ENCODE measurements around the gene AFAP1L2. TPM values are rescaled to one million over a fixed set of nuclear protein-coding genes. Genes with fewer than 3 reads are reported as not detected.

The AFAP1L2 gene
- polyA plus RNA-seq, 1 experiment: 0.07 TPM

DNA sequence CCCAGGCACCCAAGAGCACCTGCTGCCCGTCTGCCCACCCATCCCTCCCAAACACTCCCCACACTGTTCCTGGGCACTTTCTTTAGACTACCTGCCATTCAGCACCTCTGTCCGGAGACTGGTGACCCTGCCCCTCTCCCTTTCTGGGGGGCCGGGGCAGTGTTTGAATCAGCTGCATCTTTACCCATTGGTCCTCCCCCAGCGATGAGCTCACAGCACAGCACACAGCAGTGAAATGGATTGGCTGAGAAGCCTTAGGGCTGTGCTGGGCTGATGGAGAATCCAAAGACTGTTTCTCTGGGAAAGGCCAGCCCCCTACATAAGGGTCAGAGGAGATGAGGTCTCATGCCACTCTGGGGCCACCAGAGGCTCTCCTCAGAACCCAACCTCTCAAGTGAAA lies 125.0 kb downstream of the AFAP1L2 start:
- TF ChIP-seq, protein P1, sequence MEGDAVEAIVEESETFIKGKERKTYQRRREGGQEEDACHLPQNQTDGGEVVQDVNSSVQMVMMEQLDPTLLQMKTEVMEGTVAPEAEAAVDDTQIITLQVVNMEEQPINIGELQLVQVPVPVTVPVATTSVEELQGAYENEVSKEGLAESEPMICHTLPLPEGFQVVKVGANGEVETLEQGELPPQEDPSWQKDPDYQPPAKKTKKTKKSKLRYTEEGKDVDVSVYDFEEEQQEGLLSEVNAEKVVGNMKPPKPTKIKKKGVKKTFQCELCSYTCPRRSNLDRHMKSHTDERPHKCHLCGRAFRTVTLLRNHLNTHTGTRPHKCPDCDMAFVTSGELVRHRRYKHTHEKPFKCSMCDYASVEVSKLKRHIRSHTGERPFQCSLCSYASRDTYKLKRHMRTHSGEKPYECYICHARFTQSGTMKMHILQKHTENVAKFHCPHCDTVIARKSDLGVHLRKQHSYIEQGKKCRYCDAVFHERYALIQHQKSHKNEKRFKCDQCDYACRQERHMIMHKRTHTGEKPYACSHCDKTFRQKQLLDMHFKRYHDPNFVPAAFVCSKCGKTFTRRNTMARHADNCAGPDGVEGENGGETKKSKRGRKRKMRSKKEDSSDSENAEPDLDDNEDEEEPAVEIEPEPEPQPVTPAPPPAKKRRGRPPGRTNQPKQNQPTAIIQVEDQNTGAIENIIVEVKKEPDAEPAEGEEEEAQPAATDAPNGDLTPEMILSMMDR (IDR thresholded peaks at IDR 0.05; ENCODE audit: low read depth, low read length): no peak
- Histone ChIP-seq H3K4me3 (ENCODE audit: low read depth, low read length) (no peak overlapping the region), H3K27me3 (ENCODE audit: control insufficient read depth, insufficient read depth, low read length) (peaks cover 16% of the 10 kb centered on the region), H3K9me3 (ENCODE audit: control insufficient read depth, insufficient read depth, low read length) (no peaks in the 10 kb centered on the region; the same call in 1 of the 2 replicates), H3K27ac (ENCODE audit: low read depth, low read length) (no peak overlapping the region)
- DNase-seq (ENCODE audit: low read depth, low spot score): no peak
- ChIA-PET POLR2A (no interaction called here), CTCF (no interaction called here)

DNA sequence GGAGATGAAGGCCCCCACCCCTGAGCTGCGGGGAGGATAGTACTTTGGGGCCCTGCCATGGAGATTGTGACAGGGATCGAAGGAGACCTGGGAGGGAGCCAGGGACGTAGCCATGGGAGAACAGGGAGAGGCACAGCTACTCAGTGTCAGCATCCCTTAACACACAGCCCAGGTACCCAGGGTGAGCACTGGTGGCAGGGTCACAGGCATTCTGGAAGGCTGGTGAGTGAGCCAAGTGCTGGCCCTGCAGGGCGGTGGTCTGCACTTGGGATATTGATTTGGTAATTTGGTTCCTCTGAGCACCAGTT lies 125.5 kb downstream of the AFAP1L2 start:
- ChIA-PET POLR2A (no interaction called here), CTCF (no interaction called here)
- Histone ChIP-seq H3K27me3 (ENCODE audit: control insufficient read depth, insufficient read depth, low read length) (peaks cover 16% of the 10 kb centered on the region), H3K4me3 (ENCODE audit: low read depth, low read length) (no peak overlapping the region), H3K9me3 (ENCODE audit: control insufficient read depth, insufficient read depth, low read length) (no peaks in the 10 kb centered on the region; the same call in 1 of the 2 replicates), H3K27ac (ENCODE audit: low read depth, low read length) (no peak overlapping the region)
- TF ChIP-seq, protein P1 (IDR thresholded peaks at IDR 0.05; ENCODE audit: low read depth, low read length): no peak
- no peak for DNase-seq (ENCODE audit: low read depth, low spot score)

DNA sequence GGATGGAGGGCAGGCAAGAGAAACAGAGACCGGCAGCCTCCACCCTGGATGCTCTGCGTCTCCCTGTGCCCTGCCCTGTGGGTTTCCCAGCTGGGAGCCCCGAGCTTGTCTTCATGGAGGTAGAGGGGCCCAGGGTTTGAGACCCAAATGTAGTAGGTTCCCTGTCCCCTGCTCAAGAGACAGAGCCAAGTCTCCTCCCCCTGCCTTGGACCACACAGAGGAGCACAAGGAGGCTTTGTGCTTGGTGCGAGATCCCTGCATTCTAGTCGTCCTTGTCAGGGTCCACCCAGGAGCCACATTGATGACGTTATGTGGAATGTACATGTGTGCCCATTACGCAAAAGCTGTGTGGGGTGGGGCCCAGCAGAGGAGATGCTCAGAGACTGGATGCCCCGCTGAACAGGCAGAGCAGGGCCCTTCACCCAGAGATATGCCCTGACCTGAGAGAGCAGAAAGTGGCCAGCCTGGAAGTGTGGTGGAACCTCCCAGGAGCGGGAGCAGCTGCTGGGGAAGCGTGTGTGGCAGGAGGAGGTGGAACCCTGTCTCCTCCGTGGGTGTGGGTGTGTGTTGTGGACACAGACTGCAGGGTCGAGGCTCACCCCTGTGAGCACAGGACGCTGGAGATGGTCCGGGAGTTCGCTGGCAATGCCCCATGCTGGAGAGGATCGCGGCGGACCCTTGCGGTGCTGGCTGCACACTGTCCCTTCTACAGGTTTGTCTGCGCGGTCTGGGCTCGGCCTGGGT lies 126.0 kb downstream of the AFAP1L2 start:
- CTCF ChIA-PET: no interaction called here
- DNase-seq (ENCODE audit: low read depth, low spot score): no peak
- TF ChIP-seq, protein P1 (IDR thresholded peaks at IDR 0.05; ENCODE audit: low read depth, low read length): no peak
- no peaks in the 10 kb centered on the region; the same call in 1 of the 2 replicates for H3K9me3 ChIP-seq (ENCODE audit: control insufficient read depth, insufficient read depth, low read length)
- no peak overlapping the region for H3K27ac ChIP-seq (ENCODE audit: low read depth, low read length)
- peaks cover 14% of the 10 kb centered on the region for H3K27me3 ChIP-seq (ENCODE audit: control insufficient read depth, insufficient read depth, low read length)
- POLR2A ChIA-PET: no interaction called here
- no peak overlapping the region for H3K4me3 ChIP-seq (ENCODE audit: low read depth, low read length)

DNA sequence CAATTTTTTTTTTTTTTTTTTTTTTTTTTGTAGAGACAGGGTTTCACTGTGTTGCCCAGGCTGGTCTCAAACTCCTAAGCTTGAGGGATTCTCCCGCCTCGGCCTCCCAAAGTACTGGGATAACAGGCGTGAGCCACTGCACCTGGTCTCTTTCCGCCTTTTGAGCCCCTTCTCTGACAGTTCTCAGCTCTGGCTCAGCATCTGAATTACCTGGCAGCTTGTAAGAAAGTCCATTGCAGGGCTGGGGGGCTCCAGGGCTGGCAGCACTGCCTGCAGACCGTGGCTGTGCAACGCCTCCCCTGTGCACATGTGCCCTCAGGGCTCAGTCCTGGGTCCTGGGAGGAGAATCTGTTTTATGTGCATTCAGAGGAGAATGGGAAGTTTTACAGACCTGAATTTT lies 127.6 kb downstream of the AFAP1L2 start:
- H3K27me3 ChIP-seq (ENCODE audit: control insufficient read depth, insufficient read depth, low read length): peaks cover 12% of the 10 kb centered on the region
- H3K9me3 ChIP-seq (ENCODE audit: control insufficient read depth, insufficient read depth, low read length): no peaks in the 10 kb centered on the region; the same call in 1 of the 2 replicates
- POLR2A ChIA-PET: no interaction called here
- no peak for DNase-seq (ENCODE audit: low read depth, low spot score)
- H3K27ac ChIP-seq (ENCODE audit: low read depth, low read length): no peak overlapping the region
- CTCF ChIA-PET: no interaction called here
- no peak overlapping the region for H3K4me3 ChIP-seq (ENCODE audit: low read depth, low read length)
- TF ChIP-seq, protein P1 (IDR thresholded peaks at IDR 0.05; ENCODE audit: low read depth, low read length): no peak

DNA sequence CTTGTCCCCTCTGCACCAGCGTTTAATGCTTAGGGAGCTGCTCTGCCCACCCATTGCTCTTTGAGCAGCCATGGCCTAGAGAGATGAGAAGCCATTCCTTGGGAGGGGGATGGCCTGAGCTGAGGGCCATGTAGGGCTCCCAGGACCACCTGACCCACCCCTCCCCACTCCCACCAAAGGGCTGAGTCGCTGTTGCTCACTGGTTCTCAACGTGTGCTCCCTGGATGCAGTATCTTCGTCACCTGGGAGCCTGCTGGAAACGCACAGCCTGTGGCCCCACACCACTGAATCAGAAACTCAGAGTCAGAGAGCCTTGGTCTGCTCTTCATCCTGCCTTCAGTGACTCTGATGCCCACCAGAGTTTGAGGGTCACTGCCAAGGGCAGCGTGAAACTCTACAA lies 128.2 kb downstream of the AFAP1L2 start:
- Histone ChIP-seq H3K9me3 (ENCODE audit: control insufficient read depth, insufficient read depth, low read length) (no peaks in the 10 kb centered on the region; the same call in 1 of the 2 replicates), H3K27ac (ENCODE audit: low read depth, low read length) (no peak overlapping the region), H3K27me3 (ENCODE audit: control insufficient read depth, insufficient read depth, low read length) (peaks cover 12% of the 10 kb centered on the region), H3K4me3 (ENCODE audit: low read depth, low read length) (no peak overlapping the region)
- DNase-seq (ENCODE audit: low read depth, low spot score): no peak
- ChIA-PET POLR2A (no interaction called here), CTCF (no interaction called here)
- TF ChIP-seq, protein P1 (IDR thresholded peaks at IDR 0.05; ENCODE audit: low read depth, low read length): no peak

Data from AG04450 (cell line).